ENCODE measurements around the gene KCNJ9.

KCNJ9 gene

DNA sequence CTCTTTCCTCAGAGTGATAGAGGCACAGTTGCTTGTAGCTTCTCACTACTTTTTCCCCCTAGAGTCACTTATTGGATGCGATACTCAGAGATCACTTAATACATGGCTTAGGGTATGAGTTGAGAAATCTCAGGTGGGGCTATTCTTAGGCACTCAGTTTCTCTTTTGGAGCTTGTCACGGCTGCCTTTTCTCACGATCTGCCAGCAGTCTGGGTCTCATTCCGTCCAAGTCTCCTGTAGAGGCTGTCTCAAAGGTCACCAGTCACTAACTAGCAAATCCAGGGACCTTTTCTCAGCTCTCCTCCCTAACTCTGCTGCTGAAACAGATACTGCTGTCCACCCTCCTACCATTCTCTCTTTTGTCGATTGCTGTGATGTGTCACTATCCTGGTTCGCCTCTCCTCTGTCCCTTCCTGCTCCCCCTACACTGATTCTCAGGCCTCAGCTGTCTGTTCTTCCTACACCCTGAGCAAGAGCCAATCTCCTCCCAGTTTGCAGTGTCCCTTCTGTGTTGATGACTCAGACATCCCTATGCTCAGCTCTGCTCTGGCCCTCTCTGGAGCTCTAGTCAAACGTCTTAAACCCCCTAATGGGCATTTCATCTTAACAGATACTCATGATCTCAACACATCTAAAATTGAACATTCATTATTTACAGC lies 46.7 kb downstream of the KCNJ9 start:
- no peak for DNase-seq

DNA sequence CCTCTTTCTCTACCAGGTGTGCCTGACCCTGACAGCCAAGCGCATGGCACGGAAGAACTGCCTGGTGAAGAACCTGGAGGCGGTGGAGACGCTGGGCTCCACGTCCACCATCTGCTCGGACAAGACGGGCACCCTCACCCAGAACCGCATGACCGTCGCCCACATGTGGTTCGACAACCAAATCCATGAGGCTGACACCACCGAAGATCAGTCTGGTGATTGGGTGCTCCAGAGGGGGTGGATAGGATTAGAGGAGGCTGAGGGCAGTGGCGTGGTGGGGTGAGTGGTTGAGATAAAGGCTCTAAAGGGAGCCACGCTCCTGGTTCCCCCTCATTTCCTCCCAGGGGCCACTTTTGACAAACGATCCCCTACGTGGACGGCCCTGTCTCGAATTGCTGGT lies 47.3 kb downstream of the KCNJ9 start:
- DNase-seq, result no peak

DNA sequence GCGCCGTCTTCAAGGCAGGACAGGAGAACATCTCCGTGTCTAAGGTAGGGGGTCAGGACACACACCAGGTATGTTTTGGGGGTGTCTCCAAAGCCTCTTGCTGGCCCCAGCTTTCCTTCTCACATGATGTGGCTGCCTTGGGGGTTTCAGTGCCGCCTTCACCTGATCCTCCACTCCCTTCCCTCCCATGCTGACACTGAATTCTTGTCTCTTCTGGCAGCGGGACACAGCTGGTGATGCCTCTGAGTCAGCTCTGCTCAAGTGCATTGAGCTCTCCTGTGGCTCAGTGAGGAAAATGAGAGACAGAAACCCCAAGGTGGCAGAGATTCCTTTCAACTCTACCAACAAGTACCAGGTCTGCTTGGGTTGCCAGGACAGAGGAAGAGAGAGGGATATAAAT lies 47.7 kb downstream of the KCNJ9 start:
- DNase-seq, result no peak

DNA sequence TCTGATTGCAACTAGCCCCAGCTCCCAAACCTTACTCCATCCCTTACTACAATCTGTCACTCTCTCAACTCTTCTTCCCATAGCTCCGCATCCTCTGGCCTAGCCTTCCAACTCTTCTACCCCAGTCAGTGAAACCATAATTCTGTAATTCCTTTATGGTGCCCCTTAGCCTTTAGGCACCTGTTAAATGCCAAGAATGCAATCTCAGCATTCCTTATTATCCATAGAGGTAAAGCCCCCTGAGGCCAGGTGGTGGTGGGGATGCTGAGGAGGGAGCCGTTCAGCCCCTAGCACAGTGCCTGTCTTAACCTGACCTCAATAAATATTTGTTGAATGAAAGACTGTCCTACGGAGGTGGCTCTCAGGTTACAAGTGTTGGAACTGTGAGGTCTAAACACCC lies 48.2 kb downstream of the KCNJ9 start:
- no peak for DNase-seq

DNA sequence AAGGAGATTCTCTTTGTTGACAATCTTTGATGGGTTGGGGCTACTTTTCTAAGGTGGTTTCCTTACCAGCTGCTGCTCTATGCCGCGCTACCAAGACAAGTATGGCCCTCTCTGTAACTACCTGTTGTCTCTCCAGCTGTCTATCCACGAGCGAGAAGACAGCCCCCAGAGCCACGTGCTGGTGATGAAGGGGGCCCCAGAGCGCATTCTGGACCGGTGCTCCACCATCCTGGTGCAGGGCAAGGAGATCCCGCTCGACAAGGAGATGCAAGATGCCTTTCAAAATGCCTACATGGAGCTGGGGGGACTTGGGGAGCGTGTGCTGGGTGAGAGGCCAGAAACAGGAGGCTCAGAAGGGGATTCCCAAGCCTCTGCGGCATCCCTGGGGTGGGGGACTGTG lies 48.6 kb downstream of the KCNJ9 start:
- no peak for DNase-seq

DNA sequence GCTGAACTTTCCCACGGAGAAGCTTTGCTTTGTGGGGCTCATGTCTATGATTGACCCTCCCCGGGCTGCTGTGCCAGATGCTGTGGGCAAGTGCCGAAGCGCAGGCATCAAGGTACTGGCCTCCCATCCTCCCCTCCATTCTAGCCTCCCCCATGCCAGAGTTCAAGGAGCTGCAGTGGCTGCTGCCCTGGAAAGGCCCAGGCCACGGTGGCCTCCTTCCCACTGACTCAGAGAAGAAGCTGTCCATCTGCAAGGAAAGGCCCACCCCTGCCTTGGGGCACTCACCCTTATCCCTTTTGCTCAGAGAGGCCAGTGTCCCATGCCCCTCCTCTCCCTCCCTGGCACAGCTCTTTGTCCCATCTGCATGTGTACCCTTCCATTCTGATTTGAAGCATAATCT lies 49.1 kb downstream of the KCNJ9 start:
- DNase-seq, result no peak

DNA sequence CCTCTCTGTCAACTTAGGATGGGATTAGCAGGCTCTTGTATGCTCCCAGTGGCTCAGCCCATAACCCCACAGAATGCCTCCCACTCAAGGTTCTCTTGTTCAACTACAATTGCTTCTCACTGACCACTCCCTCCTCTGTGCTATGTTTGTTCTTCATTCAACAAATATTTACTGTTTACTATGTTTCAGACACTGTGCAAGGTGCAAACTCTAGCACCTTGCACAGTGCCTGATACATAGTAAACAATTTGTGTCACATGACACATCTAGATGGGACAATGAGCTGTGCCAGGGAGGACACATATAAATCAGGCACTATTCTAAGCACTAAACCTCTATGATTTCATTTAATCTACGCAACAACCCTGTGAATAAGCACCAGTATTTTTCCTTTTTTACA lies 49.6 kb downstream of the KCNJ9 start:
- no peak for DNase-seq

DNA sequence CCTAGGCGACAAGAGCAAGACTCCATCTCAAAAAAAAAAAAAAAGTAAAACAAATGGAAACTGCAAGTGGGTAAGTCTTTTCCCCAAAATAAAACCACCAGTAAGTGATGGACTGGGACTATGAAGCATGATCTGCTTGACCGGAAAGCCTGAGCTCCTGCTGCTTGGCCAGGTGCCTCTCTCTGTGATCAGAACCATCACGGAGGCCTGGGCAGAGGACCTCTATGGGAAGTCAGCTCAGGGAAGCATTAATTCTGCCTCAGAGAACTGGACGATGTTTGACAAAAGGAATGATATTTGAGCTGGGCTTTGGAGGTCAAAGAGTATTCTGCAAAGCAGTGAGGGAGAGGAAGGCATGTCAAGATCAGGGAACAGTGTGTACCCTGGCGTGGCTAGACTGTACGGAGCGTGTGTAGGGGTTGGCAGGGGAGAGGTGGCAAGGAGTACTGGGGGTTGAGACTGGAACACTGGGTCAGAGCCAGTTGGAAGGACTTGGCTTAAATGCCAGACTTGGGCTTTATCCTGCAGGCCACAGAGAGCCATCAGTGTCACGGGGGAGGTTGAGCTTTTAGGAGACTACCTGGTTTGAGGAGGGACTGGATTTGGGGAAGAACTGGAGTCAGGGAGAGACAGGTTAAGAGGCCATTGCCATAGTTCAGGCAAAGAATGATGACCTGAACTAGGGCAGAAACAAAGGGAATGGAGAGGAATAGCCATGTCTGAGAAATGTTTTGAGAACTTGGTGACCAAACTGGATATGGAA lies 50.6 kb downstream of the KCNJ9 start:
- no peak for DNase-seq

DNA sequence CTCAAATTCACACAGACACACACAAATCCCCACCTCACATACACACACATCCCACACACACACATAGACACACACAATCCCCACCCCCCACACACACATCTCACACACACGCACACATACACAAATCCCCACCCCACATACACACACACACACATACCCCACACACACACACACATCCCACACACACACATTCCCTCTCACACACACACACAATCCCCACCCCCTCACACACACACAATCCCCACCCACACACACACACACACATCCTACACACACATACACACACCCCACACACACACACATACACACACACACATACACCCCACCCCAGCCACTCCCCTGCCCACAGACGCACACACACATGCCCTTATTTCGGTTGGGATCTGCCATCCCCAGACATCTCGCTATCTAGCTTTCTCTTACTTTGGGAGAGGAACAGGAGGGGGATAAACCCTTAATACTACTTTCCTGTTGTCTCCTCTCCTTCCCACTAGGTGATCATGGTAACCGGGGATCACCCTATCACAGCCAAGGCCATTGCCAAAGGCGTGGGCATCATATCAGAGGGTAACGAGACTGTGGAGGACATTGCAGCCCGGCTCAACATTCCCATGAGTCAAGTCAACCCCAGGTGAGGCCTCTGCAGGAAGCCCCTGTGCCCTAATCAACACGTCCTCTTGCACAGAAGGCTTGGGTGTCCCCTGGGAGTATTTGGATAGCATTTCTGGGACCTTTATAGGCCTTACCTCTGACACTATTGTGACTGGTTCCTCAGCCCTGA lies 52.8 kb downstream of the KCNJ9 start:
- DNase-seq, result no peak

DNA sequence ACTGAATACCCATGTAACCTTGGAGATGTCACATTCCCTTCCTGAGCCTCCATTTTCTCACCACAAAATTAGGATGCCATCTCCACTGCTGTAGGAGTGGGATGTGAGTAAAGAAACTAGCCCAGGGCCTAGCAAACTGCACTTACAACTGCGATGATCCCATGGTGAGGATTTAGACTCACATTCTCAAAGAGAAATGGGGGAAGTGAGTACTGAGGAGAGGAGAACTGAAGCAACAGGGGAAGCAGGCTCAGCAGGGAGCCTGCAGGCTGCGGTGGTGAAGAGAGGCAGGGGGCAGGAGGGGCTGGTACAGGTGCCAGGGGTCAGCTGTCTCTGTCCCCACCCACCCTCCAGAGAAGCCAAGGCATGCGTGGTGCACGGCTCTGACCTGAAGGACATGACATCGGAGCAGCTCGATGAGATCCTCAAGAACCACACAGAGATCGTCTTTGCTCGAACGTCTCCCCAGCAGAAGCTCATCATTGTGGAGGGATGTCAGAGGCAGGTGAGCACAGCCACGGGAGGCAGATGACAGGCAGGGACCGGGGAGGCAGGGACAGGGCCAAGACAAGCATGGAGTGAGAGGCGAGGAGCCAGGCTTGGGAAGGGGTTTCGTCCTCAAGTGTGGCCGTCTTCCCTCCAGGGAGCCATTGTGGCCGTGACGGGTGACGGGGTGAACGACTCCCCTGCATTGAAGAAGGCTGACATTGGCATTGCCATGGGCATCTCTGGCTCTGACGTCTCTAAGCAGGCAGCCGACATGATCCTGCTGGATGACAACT lies 53.6 kb downstream of the KCNJ9 start:
- no peak for DNase-seq

DNA sequence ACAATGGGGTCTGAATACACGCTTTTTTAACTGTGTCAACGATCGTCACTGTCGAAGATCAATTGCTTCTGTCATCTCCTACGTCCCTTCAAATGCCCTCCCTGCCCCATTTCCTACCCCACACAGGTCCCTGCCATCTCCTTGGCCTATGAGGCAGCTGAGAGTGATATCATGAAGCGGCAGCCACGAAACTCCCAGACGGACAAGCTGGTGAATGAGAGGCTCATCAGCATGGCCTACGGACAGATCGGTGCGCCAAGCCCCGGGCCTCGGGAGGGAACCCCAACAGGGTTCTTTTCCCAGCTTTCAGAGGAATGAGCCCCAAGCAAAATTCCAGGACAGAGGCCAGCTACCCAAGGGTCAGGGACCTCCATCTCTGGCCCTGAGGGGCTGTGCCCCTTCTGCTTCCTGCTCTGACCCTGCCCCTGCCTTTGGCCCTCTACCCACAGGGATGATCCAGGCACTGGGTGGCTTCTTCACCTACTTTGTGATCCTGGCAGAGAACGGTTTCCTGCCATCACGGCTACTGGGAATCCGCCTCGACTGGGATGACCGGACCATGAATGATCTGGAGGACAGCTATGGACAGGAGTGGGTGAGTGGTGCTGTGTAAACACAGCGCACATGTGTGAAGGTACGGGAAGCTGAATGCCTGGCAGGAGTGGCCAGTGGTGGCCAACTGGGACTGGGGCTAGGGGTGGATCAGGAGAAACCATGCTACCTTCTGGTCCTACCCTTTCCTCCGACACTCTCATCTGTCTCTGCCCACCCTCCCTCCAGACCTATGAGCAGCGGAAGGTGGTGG lies 55.0 kb downstream of the KCNJ9 start:
- DNase-seq, result no peak

DNA sequence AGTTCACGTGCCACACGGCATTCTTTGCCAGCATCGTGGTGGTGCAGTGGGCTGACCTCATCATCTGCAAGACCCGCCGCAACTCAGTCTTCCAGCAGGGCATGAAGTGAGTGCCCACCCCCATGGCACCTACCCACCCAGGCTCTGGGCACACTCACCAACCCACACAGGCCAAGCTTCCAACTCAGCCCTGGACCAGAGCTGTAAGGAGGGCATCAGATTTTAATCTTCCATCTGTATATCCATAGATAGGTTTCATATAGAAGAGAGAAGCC lies 55.5 kb downstream of the KCNJ9 start:
- no peak for DNase-seq

DNA sequence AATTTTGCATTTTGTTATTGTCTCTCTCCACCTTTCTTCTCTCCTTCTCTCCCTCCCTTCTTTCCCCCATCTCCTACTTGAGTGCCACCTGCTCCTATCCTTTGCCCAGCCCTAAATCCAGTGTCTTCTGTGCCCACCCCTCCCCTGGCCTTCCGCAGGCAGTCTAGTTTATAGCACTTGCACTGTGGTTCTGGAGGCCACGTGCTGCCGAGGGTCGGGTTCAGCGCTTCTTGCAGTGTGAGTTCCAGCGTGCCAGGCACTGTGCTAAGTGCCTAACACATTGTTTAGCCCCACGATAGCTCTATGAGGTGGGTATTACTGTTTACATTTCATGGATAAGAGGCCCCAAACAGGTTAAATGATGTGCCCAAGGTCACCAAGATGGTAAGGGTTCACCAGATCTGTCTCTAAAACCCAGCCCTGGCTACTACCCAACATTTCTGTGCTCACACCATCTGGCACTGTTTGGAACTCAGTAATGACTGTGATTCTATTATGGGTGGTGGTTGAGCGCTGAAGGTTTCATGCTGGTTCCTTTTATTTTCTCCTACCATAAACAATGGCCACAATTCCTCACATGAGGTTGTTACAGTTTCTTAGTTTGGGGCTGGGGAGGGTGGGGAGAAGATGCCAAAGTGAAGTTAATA lies 56.0 kb downstream of the KCNJ9 start:
- DNase-seq, result no peak

DNA sequence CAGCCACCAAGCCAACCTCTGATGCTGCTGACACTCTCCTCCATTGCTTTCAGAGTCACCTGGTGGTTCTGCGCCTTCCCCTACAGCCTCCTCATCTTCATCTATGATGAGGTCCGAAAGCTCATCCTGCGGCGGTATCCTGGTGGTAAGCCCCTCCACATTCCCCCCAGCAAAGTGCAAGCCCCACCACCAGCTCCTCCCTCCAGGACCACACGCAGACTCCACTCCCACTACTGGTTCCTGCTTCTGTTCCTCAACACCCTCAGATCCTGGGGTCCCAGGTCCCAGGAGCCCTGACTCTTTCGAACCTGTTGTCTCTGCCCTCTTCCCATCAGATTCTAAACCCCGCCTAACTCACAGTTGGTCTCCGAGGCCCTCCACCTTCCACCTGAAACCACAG lies 58.5 kb downstream of the KCNJ9 start:
- DNase-seq, result no peak

All from NCI-H2029 (cell line).